Measurements from ENCODE around the gene PRKACG. TPM values are rescaled to one million over a fixed set of nuclear protein-coding genes. Genes with fewer than 3 reads are reported as not detected.

PRKACG gene
- total and polyA plus RNA-seq, 2 experiments from 2014 or later, result not detected

- WGBS, 2 experiments (ENCODE audit: low coverage in 1 of 2, low lambda C conversion rate in 2 of 2, missing lambda C conversion rate in 2 of 2), result 0 to 6% methylated on average over 1 of the region's 1 CpG
- DNase-seq, result no peak
- Histone ChIP-seq H3K4me1 (ENCODE audit: insufficient read depth) (no peaks in the 10 kb centered on the region), H3K79me2 (ENCODE audit: insufficient read depth) (no peaks in the 10 kb centered on the region), H3K27ac (no peak overlapping the region), H3K36me3 (ENCODE audit: low read depth) (no peaks in the 10 kb centered on the region), H3K27me3 (replicated peaks; ENCODE audit: insufficient read depth) (no peaks in the 10 kb centered on the region), H3K9me3 (ENCODE audit: low read depth) (no peaks in the 10 kb centered on the region), H3K4me3 (no peak overlapping the region), H3K9me2 (ENCODE audit: insufficient read depth) (no peaks in the 10 kb centered on the region), H4K20me1 (ENCODE audit: insufficient read depth) (no peaks in the 10 kb centered on the region), H3K4me2 (ENCODE audit: unreplicated experiment) (no peak overlapping the region), H3F3A (ENCODE audit: insufficient read depth) (no peaks in the 10 kb centered on the region), H2AFZ (no peak overlapping the region), H3K9ac (no peak overlapping the region)
- in situ Hi-C loops (cut with MboI), result no loop called here
- TF ChIP-seq EZH2 (IDR thresholded peaks at IDR 0.05; ENCODE audit: insufficient read depth, poor library complexity, severe bottlenecking) (no peak), EZH2phosphoT487 (IDR thresholded peaks at IDR 0.05; ENCODE audit: insufficient read depth, low read depth) (no peak)
These were observed 47.4 kb downstream of the PRKACG start for GRCh38 chr9:68966496-68966944.

GRCh38 chr9:68964765-68965164, 49.1 kb downstream of the PRKACG start:
- Histone ChIP-seq H3K27me3 (replicated peaks; ENCODE audit: insufficient read depth) (no peaks in the 10 kb centered on the region), H3K79me2 (ENCODE audit: insufficient read depth) (no peaks in the 10 kb centered on the region), H3K27ac (no peak overlapping the region), H3K9ac (no peak overlapping the region), H3K4me3 (no peak overlapping the region), H3K4me2 (ENCODE audit: unreplicated experiment) (no peak overlapping the region), H3F3A (ENCODE audit: insufficient read depth) (no peaks in the 10 kb centered on the region), H4K20me1 (ENCODE audit: insufficient read depth) (no peaks in the 10 kb centered on the region), H2AFZ (no peak overlapping the region), H3K4me1 (ENCODE audit: insufficient read depth) (no peaks in the 10 kb centered on the region), H3K9me3 (ENCODE audit: low read depth) (no peaks in the 10 kb centered on the region), H3K36me3 (ENCODE audit: low read depth) (no peaks in the 10 kb centered on the region), H3K9me2 (ENCODE audit: insufficient read depth) (no peaks in the 10 kb centered on the region)
- WGBS, 2 experiments (ENCODE audit: low coverage in 1 of 2, low lambda C conversion rate in 2 of 2, missing lambda C conversion rate in 2 of 2), result 5 to 7% methylated on average over 3 of the region's 3 CpGs
- no peak for DNase-seq
- TF ChIP-seq EZH2phosphoT487 (IDR thresholded peaks at IDR 0.05; ENCODE audit: insufficient read depth, low read depth), result no peak
- in situ Hi-C loops (cut with MboI), result no loop called here

GRCh38 chr9:68964102-68964541, 49.8 kb downstream of the PRKACG start:
- in situ Hi-C loops (cut with MboI), result no loop called here
- Histone ChIP-seq H3K9me3 (ENCODE audit: low read depth) (no peaks in the 10 kb centered on the region), H3K4me2 (ENCODE audit: unreplicated experiment) (no peak overlapping the region), H3K9ac (no peak overlapping the region), H3K4me3 (no peak overlapping the region), H3K9me2 (ENCODE audit: insufficient read depth) (no peaks in the 10 kb centered on the region), H2AFZ (no peak overlapping the region), H3K27ac (no peak overlapping the region), H3K36me3 (ENCODE audit: low read depth) (no peaks in the 10 kb centered on the region), H4K20me1 (ENCODE audit: insufficient read depth) (no peaks in the 10 kb centered on the region), H3F3A (ENCODE audit: insufficient read depth) (no peaks in the 10 kb centered on the region), H3K27me3 (replicated peaks; ENCODE audit: insufficient read depth) (no peaks in the 10 kb centered on the region), H3K4me1 (ENCODE audit: insufficient read depth) (no peaks in the 10 kb centered on the region), H3K79me2 (ENCODE audit: insufficient read depth) (no peaks in the 10 kb centered on the region)
- WGBS, 2 experiments (ENCODE audit: low coverage in 1 of 2, low lambda C conversion rate in 2 of 2, missing lambda C conversion rate in 2 of 2), result 22 to 29% methylated on average over 3 of the region's 3 CpGs
- no peak for DNase-seq
- no peak for TF ChIP-seq EZH2phosphoT487 (IDR thresholded peaks at IDR 0.05; ENCODE audit: insufficient read depth, low read depth)
- TF ChIP-seq EZH2 (IDR thresholded peaks at IDR 0.05; ENCODE audit: insufficient read depth, poor library complexity, severe bottlenecking), result no peak

GRCh38 chr9:68963416-68963815, 50.5 kb downstream of the PRKACG start:
- H2AFZ ChIP-seq, result no peak overlapping the region
- no peak for DNase-seq
- H3K36me3 ChIP-seq (ENCODE audit: low read depth), result no peaks in the 10 kb centered on the region
- no peaks in the 10 kb centered on the region for H3F3A ChIP-seq (ENCODE audit: insufficient read depth)
- H3K27ac ChIP-seq, result no peak overlapping the region
- no peaks in the 10 kb centered on the region for H3K9me2 ChIP-seq (ENCODE audit: insufficient read depth)
- no peak overlapping the region for H3K4me3 ChIP-seq
- H3K4me2 ChIP-seq (ENCODE audit: unreplicated experiment), result no peak overlapping the region
- WGBS, 2 experiments (ENCODE audit: low coverage in 1 of 2, low lambda C conversion rate in 2 of 2, missing lambda C conversion rate in 2 of 2), result 54 to 57% methylated on average over 3 of the region's 3 CpGs
- in situ Hi-C loops (cut with MboI), result no loop called here
- H3K9me3 ChIP-seq (ENCODE audit: low read depth), result no peaks in the 10 kb centered on the region
- TF ChIP-seq EZH2 (IDR thresholded peaks at IDR 0.05; ENCODE audit: insufficient read depth, poor library complexity, severe bottlenecking) (no peak), EZH2phosphoT487 (IDR thresholded peaks at IDR 0.05; ENCODE audit: insufficient read depth, low read depth) (no peak)
- H3K4me1 ChIP-seq (ENCODE audit: insufficient read depth), result no peaks in the 10 kb centered on the region
- no peaks in the 10 kb centered on the region for H4K20me1 ChIP-seq (ENCODE audit: insufficient read depth)
- H3K27me3 ChIP-seq (replicated peaks; ENCODE audit: insufficient read depth), result no peaks in the 10 kb centered on the region
- no peak overlapping the region for H3K9ac ChIP-seq
- no peaks in the 10 kb centered on the region for H3K79me2 ChIP-seq (ENCODE audit: insufficient read depth)

Other genes with a start within 250 kb of the PRKACG start
- 1.0 and 5.6 TPM in 2 replicates for gene FXN, start 21.6 kb upstream of the PRKACG start, total RNA-seq (2014; rRNA removed; shearing (Covaris generic))
- gene FXN, start 21.6 kb upstream of the PRKACG start, polyA plus RNA-seq (2016; fragmentation: Nextera tagmentation; extraction: Ambion mirVana), result 22.0 and 23.6 TPM in 2 replicates
- gene TJP2, start 160.2 kb upstream of the PRKACG start, total RNA-seq (2014; rRNA removed; shearing (Covaris generic)), result 8.6 and 22.0 TPM in 2 replicates
- gene TJP2, start 160.2 kb upstream of the PRKACG start, polyA plus RNA-seq (2016; fragmentation: Nextera tagmentation; extraction: Ambion mirVana), result 5.5 TPM in 2 replicates